ENCODE results near the gene IQCF5.

DNA sequence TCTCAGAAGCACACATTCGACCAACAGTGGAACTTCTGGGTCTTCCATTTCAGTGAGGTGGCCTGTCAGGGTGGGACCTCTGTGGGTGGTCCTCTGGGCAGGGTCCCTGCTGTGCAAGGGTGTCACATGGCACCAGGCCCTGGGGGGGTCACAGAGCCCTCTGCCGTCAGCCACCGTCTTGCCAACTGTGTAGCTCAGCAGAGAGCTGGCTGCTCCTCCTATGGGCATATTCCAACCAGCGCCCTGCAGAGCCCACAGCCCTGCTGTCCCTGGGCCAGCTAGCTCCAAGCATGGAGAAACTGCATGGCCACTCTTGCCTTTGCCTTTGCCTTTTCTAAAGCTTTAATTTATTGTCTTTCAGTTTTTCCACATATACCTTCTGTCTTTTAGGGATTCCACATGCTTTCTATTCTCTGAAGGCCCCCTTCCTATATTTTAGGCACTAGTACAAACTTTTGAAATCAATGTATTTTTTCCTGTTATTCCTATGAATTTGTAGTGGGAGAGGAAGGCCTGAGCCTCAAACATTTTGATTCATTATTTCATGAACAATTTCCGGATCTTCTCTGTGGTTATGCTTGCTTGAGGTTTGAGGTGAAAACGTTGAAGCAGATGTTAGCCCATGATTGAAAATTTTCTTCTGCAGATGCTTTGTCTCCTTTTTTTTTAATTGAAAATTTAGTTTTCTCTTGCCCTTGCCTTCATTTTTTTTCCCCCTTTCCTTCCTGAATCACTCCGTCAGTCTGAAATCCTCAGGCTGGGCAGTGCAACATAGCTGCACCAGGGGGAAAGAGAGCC lies 16.0 kb upstream of the IQCF5 start:
- TF ChIP-seq ZNF24 (tag by site-specific recombination; IDR thresholded peaks at IDR 0.05) = no peak
- TF ChIP-seq SETDB1 (IDR thresholded peaks at IDR 0.05; ENCODE audit: insufficient read length, low read length) = no peak
- TF ChIP-seq, protein P1, sequence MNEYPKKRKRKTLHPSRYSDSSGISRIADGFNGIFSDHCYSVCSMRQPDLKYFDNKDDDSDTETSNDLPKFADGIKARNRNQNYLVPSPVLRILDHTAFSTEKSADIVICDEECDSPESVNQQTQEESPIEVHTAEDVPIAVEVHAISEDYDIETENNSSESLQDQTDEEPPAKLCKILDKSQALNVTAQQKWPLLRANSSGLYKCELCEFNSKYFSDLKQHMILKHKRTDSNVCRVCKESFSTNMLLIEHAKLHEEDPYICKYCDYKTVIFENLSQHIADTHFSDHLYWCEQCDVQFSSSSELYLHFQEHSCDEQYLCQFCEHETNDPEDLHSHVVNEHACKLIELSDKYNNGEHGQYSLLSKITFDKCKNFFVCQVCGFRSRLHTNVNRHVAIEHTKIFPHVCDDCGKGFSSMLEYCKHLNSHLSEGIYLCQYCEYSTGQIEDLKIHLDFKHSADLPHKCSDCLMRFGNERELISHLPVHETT (tag by site-specific recombination; IDR thresholded peaks at IDR 0.05) = no peak
- TF ChIP-seq, protein P2, sequence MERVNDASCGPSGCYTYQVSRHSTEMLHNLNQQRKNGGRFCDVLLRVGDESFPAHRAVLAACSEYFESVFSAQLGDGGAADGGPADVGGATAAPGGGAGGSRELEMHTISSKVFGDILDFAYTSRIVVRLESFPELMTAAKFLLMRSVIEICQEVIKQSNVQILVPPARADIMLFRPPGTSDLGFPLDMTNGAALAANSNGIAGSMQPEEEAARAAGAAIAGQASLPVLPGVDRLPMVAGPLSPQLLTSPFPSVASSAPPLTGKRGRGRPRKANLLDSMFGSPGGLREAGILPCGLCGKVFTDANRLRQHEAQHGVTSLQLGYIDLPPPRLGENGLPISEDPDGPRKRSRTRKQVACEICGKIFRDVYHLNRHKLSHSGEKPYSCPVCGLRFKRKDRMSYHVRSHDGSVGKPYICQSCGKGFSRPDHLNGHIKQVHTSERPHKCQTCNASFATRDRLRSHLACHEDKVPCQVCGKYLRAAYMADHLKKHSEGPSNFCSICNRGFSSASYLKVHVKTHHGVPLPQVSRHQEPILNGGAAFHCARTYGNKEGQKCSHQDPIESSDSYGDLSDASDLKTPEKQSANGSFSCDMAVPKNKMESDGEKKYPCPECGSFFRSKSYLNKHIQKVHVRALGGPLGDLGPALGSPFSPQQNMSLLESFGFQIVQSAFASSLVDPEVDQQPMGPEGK (tag by site-specific recombination; IDR thresholded peaks at IDR 0.05) = no peak
- no peak for TF ChIP-seq ZNF37A (tag by site-specific recombination; IDR thresholded peaks at IDR 0.05)
- TF ChIP-seq WT1 (tag by site-specific recombination; IDR thresholded peaks at IDR 0.05) = no peak
- TF ChIP-seq, protein P3, sequence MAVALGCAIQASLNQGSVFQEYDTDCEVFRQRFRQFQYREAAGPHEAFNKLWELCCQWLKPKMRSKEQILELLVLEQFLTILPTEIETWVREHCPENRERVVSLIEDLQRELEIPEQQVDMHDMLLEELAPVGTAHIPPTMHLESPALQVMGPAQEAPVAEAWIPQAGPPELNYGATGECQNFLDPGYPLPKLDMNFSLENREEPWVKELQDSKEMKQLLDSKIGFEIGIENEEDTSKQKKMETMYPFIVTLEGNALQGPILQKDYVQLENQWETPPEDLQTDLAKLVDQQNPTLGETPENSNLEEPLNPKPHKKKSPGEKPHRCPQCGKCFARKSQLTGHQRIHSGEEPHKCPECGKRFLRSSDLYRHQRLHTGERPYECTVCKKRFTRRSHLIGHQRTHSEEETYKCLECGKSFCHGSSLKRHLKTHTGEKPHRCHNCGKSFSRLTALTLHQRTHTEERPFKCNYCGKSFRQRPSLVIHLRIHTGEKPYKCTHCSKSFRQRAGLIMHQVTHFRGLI (tag by site-specific recombination; IDR thresholded peaks at IDR 0.05) = no peak
- TF ChIP-seq, protein P4, sequence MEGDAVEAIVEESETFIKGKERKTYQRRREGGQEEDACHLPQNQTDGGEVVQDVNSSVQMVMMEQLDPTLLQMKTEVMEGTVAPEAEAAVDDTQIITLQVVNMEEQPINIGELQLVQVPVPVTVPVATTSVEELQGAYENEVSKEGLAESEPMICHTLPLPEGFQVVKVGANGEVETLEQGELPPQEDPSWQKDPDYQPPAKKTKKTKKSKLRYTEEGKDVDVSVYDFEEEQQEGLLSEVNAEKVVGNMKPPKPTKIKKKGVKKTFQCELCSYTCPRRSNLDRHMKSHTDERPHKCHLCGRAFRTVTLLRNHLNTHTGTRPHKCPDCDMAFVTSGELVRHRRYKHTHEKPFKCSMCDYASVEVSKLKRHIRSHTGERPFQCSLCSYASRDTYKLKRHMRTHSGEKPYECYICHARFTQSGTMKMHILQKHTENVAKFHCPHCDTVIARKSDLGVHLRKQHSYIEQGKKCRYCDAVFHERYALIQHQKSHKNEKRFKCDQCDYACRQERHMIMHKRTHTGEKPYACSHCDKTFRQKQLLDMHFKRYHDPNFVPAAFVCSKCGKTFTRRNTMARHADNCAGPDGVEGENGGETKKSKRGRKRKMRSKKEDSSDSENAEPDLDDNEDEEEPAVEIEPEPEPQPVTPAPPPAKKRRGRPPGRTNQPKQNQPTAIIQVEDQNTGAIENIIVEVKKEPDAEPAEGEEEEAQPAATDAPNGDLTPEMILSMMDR (tag by site-specific recombination; IDR thresholded peaks at IDR 0.05) = no peak

All from HEK293 (cell line).